Neural progenitor cell (in vitro differentiated cells): ENCODE measurements around the gene SNX11. TPM values are rescaled to one million over a fixed set of nuclear protein-coding genes. Genes with fewer than 3 reads are reported as not detected.

ENCODE experiments used
- DNase-seq: peaks from one replicate; pipeline ENCODE4 v3.0.0-alpha.2; 2016; ENCODE audit warnings: low spot score
- H2AFZ ChIP-seq: fragments of 200-600 bp; sonication (generic); replicated peaks from 2 replicates; pipeline ENCODE4 v1.6.1; 2016; ENCODE audit warnings: antibody characterized with exemption
- H3F3A ChIP-seq: fragments of 200-600 bp; sonication (generic); 2 replicates; pipeline ENCODE4 v1.6.1; 2016; ENCODE audit warnings: antibody characterized with exemption, low read depth
- H3K27ac ChIP-seq: fragments of 200-600 bp; sonication (generic); 2 replicates; pipeline ENCODE4 v1.5.1; 2016; ENCODE audit warnings: mild to moderate bottlenecking
- H3K27me3 ChIP-seq: fragments of 200-600 bp; sonication (generic); 2 replicates; pipeline ENCODE4 v1.6.1; 2016; ENCODE audit warnings: mild to moderate bottlenecking, moderate library complexity
- H3K36me3 ChIP-seq: fragments of 200-600 bp; sonication (generic); 2 replicates; pipeline ENCODE4 v1.5.1; 2016
- H3K4me1 ChIP-seq: fragments of 200-600 bp; sonication (generic); 2 replicates; pipeline ENCODE4 v1.6.1; 2016; ENCODE audit warnings: mixed run types
- H3K4me2 ChIP-seq: fragments of 200-600 bp; sonication (generic); 2 replicates; pipeline ENCODE4 v1.6.1; 2016
- H3K4me3 ChIP-seq: fragments of 200-600 bp; sonication (generic); 2 replicates; pipeline ENCODE4 v1.5.1; 2016
- H3K79me2 ChIP-seq: fragments of 200-600 bp; sonication (generic); 2 replicates; pipeline ENCODE4 v1.6.1; 2016; ENCODE audit warnings: low read depth
- H3K9ac ChIP-seq: fragments of 200-600 bp; sonication (generic); 2 replicates; pipeline ENCODE4 v1.6.1; 2016
- H3K9me3 ChIP-seq: fragments of 200-600 bp; sonication (generic); 2 replicates; pipeline ENCODE4 v1.5.1; 2016; ENCODE audit warnings: low read depth
- H4K20me1 ChIP-seq: fragments of 200-600 bp; sonication (generic); 2 replicates; pipeline ENCODE4 v1.6.1; 2016; ENCODE audit warnings: low read depth
- H3K27ac Mint-ChIP-seq: 3 replicates; pipeline ENCODE4 v1.8.0; 2021; ENCODE audit warnings: mixed read lengths
- H3K27me3 Mint-ChIP-seq: 2 replicates; pipeline ENCODE4 v1.8.0; 2022; ENCODE audit warnings: low read depth, mild to moderate bottlenecking, inconsistent platforms, moderate library complexity, mixed read lengths; ENCODE audit not compliant: insufficient read depth
- H3K36me3 Mint-ChIP-seq: 3 replicates; pipeline ENCODE4 v1.8.0; 2021; ENCODE audit warnings: mixed read lengths
- H3K4me1 Mint-ChIP-seq: 3 replicates; pipeline ENCODE4 v1.8.0; 2021; ENCODE audit warnings: mixed read lengths
- H3K4me3 Mint-ChIP-seq: 3 replicates; pipeline ENCODE4 v1.8.0; 2021; ENCODE audit warnings: mild to moderate bottlenecking, moderate library complexity, mixed read lengths
- H3K9me3 Mint-ChIP-seq: 3 replicates; pipeline ENCODE4 v1.8.0; 2020; ENCODE audit warnings: mixed read lengths
- CTCF ChIP-seq: fragments of 200-600 bp; sonication (generic); IDR thresholded peaks from 2 replicates; pipeline ENCODE4 v1.5.1; 2017; ENCODE audit warnings: antibody characterized with exemption, mild to moderate bottlenecking
- EZH2 ChIP-seq: fragments of 200-600 bp; sonication (generic); IDR thresholded peaks from 2 replicates; pipeline ENCODE4 v1.6.1; 2017; ENCODE audit warnings: antibody characterized with exemption, mild to moderate bottlenecking, moderate library complexity
- EZH2phosphoT487 ChIP-seq: fragments of 200-600 bp; sonication (generic); IDR thresholded peaks from 2 replicates; pipeline ENCODE4 v1.6.1; 2017; ENCODE audit warnings: antibody characterized with exemption
- total RNA-seq: library from RNA; depleted of rRNA; stranded (reverse); fragments of >200 nt; gene quantifications from 2 replicates; pipeline ENCODE4 v1.2.3, GENCODE V29; 2015; ENCODE audit warnings: low replicate concordance

SNX11 gene
- total RNA-seq, 1 donor from 2014 or later, result 23.4 TPM

GRCh38 chr17:48100160-48100559, 7.4 kb upstream of the SNX11 start:
- Mint-ChIP-seq H3K9me3 (peaks cover 2% of the 10 kb centered on the region), H3K27ac (no peak overlapping the region), H3K27me3 (no peaks in the 10 kb centered on the region), H3K4me1 (peaks cover 14% of the 10 kb centered on the region), H3K36me3 (peaks cover 7% of the 10 kb centered on the region), H3K4me3 (peak overlapping the region; percentile 98)
- Histone ChIP-seq H3K4me2 (peak overlapping the region; percentile 87), H3K4me3 (peak overlapping the region; percentile 72), H3K79me2 (peaks cover 58% of the 10 kb centered on the region), H3K9ac (peak overlapping the region; percentile 21), H3K36me3 (no peaks in the 10 kb centered on the region), H2AFZ (no peak overlapping the region), H3K9me3 (no peaks in the 10 kb centered on the region), H4K20me1 (peaks cover 51% of the 10 kb centered on the region), H3K27ac (peak overlapping the region; percentile 90), H3F3A (peaks cover 28% of the 10 kb centered on the region), H3K4me1 (peaks cover 3% of the 10 kb centered on the region), H3K27me3 (no peaks in the 10 kb centered on the region)
- no peak for TF ChIP-seq EZH2
- DNase-seq, result no peak

GRCh38 chr17:48100591-48101011, 7.0 kb upstream of the SNX11 start:
- H3K4me3 Mint-ChIP-seq, result peak overlapping the region; percentile 98
- H3K4me1 ChIP-seq, result peaks cover 3% of the 10 kb centered on the region
- H3F3A ChIP-seq, result peaks cover 28% of the 10 kb centered on the region
- no peaks in the 10 kb centered on the region for H3K36me3 ChIP-seq
- peaks cover 53% of the 10 kb centered on the region for H3K79me2 ChIP-seq
- no peaks in the 10 kb centered on the region for H3K27me3 ChIP-seq
- H3K36me3 Mint-ChIP-seq, result peaks cover 5% of the 10 kb centered on the region
- H3K4me2 ChIP-seq, result peak overlapping the region; percentile 87
- peaks cover 47% of the 10 kb centered on the region for H4K20me1 ChIP-seq
- H2AFZ ChIP-seq, result peak overlapping the region; percentile 71
- peaks cover 12% of the 10 kb centered on the region for H3K4me1 Mint-ChIP-seq
- DNase-seq, result peak; percentile 81
- peak overlapping the region; percentile 95 for H3K27ac Mint-ChIP-seq
- TF ChIP-seq EZH2phosphoT487 (no peak), EZH2 (peak; percentile 26), CTCF (no peak)
- peaks cover 2% of the 10 kb centered on the region for H3K9me3 Mint-ChIP-seq
- H3K27ac ChIP-seq, result peak overlapping the region; percentile 90
- no peaks in the 10 kb centered on the region for H3K27me3 Mint-ChIP-seq
- H3K9ac ChIP-seq, result peak overlapping the region; percentile 62
- no peaks in the 10 kb centered on the region for H3K9me3 ChIP-seq
- H3K4me3 ChIP-seq, result peak overlapping the region; percentile 72

- Histone ChIP-seq H3K9ac (peak within 1 kb of the TSS; percentile 62), H3K79me2 (peaks cover 48% of the 10 kb centered on the region), H3K4me1 (peaks cover 3% of the 10 kb centered on the region), H3K27ac (peak within 1 kb of the TSS; percentile 90), H3K4me2 (peak within 1 kb of the TSS; percentile 87), H3K27me3 (no peaks in the 10 kb centered on the region), H3K4me3 (peak within 1 kb of the TSS; percentile 72), H3F3A (peaks cover 29% of the 10 kb centered on the region), H4K20me1 (peaks cover 41% of the 10 kb centered on the region), H3K36me3 (no peaks in the 10 kb centered on the region), H3K9me3 (no peaks in the 10 kb centered on the region), H2AFZ (peak within 1 kb of the TSS; percentile 71)
- H3K4me1 Mint-ChIP-seq, result peaks cover 11% of the 10 kb centered on the region
- peak within 1 kb of the TSS; percentile 98 for H3K4me3 Mint-ChIP-seq
- H3K9me3 Mint-ChIP-seq, result peaks cover 2% of the 10 kb centered on the region
- no peaks in the 10 kb centered on the region for H3K27me3 Mint-ChIP-seq
- TF ChIP-seq CTCF (no peak), EZH2phosphoT487 (no peak), EZH2 (no peak)
- peak; percentile 97 for DNase-seq
- H3K36me3 Mint-ChIP-seq, result peaks cover 4% of the 10 kb centered on the region
- H3K27ac Mint-ChIP-seq, result peak within 1 kb of the TSS; percentile 96
Observed at GRCh38 chr17:48101012-48101720, 6.4 kb upstream of the SNX11 start, which contains the start of gene CBX1. CBX1 (minus strand) TSS chr17:48101478; CDS start chr17:48077004, 24,474 bp downstream.
